AG09309 (cell line): Measurements from ENCODE around the gene CCL4.

Experiments
- DNase-seq: peaks from one replicate; pipeline ENCODE4 v3.0.0-alpha.2; 2010; ENCODE audit warnings: low read depth
- H3K4me3 ChIP-seq: 2 replicates; pipeline ENCODE4 v1.5.1; 2011; ENCODE audit warnings: mild to moderate bottlenecking, low read depth, low read length, moderate library complexity; ENCODE audit not compliant: control insufficient read depth
- CTCF ChIP-seq: IDR thresholded peaks from 2 replicates; pipeline ENCODE4 v1.5.1; 2011; ENCODE audit warnings: mild to moderate bottlenecking, low read depth, low read length, inconsistent platforms; ENCODE audit not compliant: insufficient read depth, control insufficient read depth; ENCODE audit errors: missing control alignments

The CCL4 gene

DNA sequence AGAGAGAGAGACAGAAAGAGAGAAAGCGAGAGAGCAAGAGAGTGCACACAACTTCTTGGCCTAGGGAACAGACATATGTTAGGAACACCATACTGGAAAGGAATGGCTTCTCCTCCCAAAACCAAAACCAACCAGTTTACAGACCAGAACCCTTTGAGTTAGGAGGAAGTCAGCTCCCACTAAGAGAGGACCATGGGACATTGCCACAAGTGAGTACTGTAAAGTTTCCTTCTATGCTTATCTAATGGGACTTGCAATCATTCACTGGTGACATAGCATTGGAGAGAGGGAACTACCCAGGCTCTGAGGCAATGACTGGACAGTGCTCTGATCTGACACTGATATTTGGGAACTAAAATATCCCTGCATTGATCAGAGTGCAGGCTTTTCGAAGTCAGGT, 40.4 kb downstream of the CCL4 start:
- DNase-seq: no peak
- TF ChIP-seq CTCF: no peak
- no peak overlapping the region for H3K4me3 ChIP-seq

DNA sequence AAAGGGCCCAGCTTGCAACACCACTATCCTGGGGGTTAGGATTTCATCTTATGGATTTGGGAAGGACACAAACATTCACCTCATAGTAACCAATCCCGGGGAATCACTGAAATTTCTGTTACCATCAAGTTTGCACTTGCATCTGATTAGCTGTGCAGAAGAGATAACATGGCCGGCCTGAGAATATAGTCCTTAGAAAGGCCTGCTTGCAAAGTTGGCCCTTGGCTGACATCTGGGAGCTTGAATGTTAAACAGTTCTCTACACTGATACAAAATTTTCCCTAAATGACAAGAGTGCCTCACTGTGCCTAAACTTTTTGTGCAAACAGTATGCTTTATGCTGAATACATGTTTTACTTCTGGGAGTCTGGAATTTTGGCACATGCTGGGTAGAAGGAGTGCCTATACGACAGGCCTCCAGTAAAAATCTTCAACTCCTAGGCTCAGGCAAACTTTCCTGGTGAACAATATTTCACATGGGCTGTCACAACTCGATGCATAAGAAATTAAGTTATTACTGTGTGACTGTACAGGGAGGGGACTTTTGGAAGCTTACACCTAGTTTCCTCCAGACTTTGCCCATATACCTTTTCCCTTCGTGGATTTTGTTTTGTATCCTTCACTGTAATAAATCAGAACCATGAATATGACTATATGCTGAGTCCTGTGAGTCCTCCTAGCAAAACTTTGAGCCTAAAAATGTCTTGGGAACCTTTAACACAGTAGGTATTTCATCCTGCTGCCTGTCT, 41.5 kb downstream of the CCL4 start:
- TF ChIP-seq CTCF: no peak
- H3K4me3 ChIP-seq: no peak overlapping the region
- DNase-seq: no peak

- no peak for TF ChIP-seq CTCF
- H3K4me3 ChIP-seq: no peak overlapping the region
Observed at GRCh38 chr17:36147601-36148000, 44.0 kb downstream of the CCL4 start.

DNA sequence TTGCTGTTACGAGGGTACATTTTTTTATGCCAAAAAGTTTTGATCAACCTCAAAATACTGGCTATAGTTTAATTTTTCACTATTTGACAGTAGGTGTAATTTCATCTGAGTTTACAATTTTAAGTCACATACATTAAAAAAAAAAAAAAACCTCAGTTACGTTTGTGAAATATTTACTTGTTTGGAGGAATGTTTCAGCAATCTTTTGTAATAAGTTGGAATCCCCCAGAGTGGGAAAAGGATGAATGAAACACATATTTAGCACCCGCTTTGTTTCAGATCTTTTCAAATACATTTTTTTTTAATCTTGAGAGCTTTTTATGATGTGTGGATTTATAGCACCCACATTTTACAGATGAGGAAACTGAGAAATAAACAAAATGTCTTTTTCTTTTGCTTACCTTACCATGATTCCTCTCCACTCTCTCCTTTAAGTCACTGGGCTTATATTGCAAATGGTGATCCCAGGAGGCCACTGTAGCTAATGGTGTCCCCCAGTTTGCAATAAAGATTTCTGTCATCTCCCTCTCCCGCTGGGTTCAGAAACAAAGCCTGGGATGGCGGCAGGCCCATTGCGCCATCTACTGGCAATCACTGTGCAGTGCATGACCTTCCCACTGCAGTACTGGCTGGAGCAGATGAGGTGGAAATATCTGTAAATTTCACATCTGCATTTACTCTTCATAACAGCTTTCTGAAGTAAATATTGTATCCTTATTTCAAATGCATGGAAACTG, 45.1 kb downstream of the CCL4 start:
- no peak overlapping the region for H3K4me3 ChIP-seq
- DNase-seq: no peak
- peak; percentile 99 for TF ChIP-seq CTCF

More at GRCh38 chr17:36147601-36148000, 44.0 kb downstream of the CCL4 start:
- DNase-seq: no peak

DNA sequence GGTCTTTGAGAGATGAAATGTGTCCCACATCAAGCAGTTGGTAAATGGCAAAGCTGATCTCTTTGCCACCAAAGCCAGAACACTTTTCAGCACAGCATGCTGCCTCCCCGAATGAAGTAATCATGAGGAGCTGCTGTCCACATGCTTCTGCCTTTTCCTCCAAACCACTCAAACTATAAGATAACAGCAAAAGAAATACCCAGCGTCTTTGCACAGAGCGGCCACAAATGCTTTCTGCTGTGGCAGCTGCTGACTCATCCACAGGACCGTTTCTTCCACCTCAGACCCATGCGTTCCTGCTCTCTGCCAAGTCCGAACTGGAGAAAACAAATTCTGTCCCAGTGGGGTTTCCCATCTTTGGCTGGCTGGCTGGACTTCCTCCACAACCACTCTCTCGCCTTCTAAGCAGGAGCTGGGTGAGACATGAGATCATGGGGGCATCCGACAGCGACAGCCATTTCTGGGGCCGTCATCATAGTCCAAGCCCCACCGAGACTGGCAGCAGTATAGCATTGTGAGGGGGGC, 45.7 kb downstream of the CCL4 start:
- no peak for TF ChIP-seq CTCF
- peak; percentile 42 for DNase-seq
- H3K4me3 ChIP-seq: no peak overlapping the region

DNA sequence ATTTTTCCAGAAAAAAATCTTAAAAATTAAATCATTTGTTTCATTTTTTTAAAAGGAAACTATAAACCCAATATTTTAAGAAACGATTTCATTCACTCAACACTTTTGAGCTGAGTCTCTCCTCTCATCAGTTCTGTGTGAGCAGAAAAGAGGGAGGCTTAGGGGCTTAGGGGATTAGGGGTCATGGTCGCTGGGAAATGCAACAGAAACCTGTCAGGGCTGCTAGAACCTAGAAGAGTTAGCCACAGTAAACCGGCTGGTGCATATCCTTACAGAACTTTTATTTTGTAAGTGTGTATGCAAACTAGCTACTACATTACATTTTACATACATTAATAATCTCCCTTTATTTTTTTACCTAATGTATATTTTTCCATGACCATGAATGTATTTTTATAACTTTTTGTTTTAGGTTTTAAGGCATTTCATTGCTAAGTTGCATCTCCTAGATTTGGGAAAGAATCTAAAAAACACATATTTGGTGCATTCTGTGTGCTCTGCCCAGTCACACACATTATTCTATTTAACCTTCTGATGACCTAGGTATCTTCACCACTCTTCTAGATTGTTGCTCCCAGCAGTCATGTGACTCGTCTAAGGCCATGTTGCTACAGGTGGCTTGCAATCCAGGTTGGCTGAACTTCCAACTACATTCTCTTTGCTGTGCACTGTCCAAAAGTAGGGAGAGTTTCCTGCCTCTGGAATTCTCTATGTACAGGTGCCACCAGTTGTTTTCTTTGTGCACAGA, 48.4 kb downstream of the CCL4 start:
- no peak overlapping the region for H3K4me3 ChIP-seq
- DNase-seq: no peak
- TF ChIP-seq CTCF: no peak
